Vagina (tissue), 2 donors: ENCODE measurements around the gene CSTB. TPM values are rescaled to one million over a fixed set of nuclear protein-coding genes. Genes with fewer than 3 reads are reported as not detected.

Source experiments
- DNase-seq, 2 donors: peaks; one replicate each; pipeline ENCODE4 v3.0.0-alpha.2; 2017; ENCODE audit errors: extremely low spot score in 2 of 2
- H3K27ac ChIP-seq: fragments of 200-600 bp; sonication (generic); one replicate; pipeline ENCODE4 v1.5.1; 2019
- H3K27me3 ChIP-seq: fragments of 200-600 bp; sonication (generic); one replicate; pipeline ENCODE4 v1.5.1; 2019
- H3K36me3 ChIP-seq, 2 donors: fragments of 200-600 bp; sonication (generic); one replicate each; pipeline ENCODE4 v1.5.1; 2017 to 2019
- H3K4me1 ChIP-seq: fragments of 200-600 bp; sonication (generic); one replicate; pipeline ENCODE4 v1.5.1; 2019
- H3K4me3 ChIP-seq, 2 donors: fragments of 200-600 bp; sonication (generic); 1 replicate in 1 of 2; 2 replicates in 1 of 2; pipeline ENCODE4 v1.5.1; 2016 to 2019
- H3K9me3 ChIP-seq: fragments of 200-600 bp; sonication (generic); one replicate; pipeline ENCODE4 v1.5.1; 2019
- POLR2A ChIP-seq, 2 donors: fragments of 450-650 bp; IDR thresholded peaks; one replicate each; pipeline ENCODE4 v1.6.1; 2017; ENCODE audit warnings: antibody characterized with exemption in 2 of 2, mild to moderate bottlenecking in 2 of 2, moderate library complexity in 2 of 2
- POLR2AphosphoS5 ChIP-seq, 2 donors: sonication (generic); formaldehyde crosslinking; IDR thresholded peaks; one replicate each; pipeline ENCODE4 v1.9.0; 2017; ENCODE audit warnings: antibody characterized with exemption in 2 of 2, mild to moderate bottlenecking in 2 of 2, low read depth in 1 of 2; ENCODE audit not compliant: insufficient read depth in 1 of 2
- intact Hi-C: fragments of 100-400 bp; cut with DNase I; formaldehyde crosslinking; loops from one replicate; pipeline ENCODE4 v1.15.1; 2023
- total RNA-seq: library from RNA; depleted of rRNA; stranded (reverse); fragments of >200 nt; gene quantifications from one replicate; pipeline ENCODE4 v1.2.3, GENCODE V29; 2016
- TF ChIP-seq, protein P1 (sequence below), 3 experiments: fragments of 450-650 bp in 2 of 3; fragments of 200-600 bp in 1 of 3; sonication (generic) in 1 of 3; IDR thresholded peaks; one replicate each; pipeline ENCODE4 v1.5.1; 2017 to 2019; ENCODE audit warnings: antibody characterized with exemption in 3 of 3, mild to moderate bottlenecking in 2 of 3, moderate library complexity in 2 of 3

CSTB gene
- total RNA-seq, 1 donor from 2014 or later = 173 TPM

- Histone ChIP-seq H3K4me1 (no peaks in the 10 kb centered on the region), H3K9me3 (no peaks in the 10 kb centered on the region), H3K4me3 (no peak overlapping the region), H3K27ac (no peak overlapping the region), H3K27me3 (no peaks in the 10 kb centered on the region), H3K36me3 (peaks cover 0 to 89% of the 10 kb centered on the region in 2 donors)
- DNase-seq = no peak
- TF ChIP-seq POLR2AphosphoS5 (IDR thresholded peaks at IDR 0.05; ENCODE audit: insufficient read depth in 1 of 2, low read depth in 1 of 2) = no peak
- no peak for TF ChIP-seq POLR2A (IDR thresholded peaks at IDR 0.05)
- TF ChIP-seq, protein P1, sequence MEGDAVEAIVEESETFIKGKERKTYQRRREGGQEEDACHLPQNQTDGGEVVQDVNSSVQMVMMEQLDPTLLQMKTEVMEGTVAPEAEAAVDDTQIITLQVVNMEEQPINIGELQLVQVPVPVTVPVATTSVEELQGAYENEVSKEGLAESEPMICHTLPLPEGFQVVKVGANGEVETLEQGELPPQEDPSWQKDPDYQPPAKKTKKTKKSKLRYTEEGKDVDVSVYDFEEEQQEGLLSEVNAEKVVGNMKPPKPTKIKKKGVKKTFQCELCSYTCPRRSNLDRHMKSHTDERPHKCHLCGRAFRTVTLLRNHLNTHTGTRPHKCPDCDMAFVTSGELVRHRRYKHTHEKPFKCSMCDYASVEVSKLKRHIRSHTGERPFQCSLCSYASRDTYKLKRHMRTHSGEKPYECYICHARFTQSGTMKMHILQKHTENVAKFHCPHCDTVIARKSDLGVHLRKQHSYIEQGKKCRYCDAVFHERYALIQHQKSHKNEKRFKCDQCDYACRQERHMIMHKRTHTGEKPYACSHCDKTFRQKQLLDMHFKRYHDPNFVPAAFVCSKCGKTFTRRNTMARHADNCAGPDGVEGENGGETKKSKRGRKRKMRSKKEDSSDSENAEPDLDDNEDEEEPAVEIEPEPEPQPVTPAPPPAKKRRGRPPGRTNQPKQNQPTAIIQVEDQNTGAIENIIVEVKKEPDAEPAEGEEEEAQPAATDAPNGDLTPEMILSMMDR (IDR thresholded peaks at IDR 0.05) = no peak
- intact Hi-C loops = no loop called here
Observed at GRCh38 chr21:43797925-43798715, 22.0 kb upstream of the CSTB start.

GRCh38 chr21:43797415-43797814 is 21.3 kb upstream of the CSTB start:
- Histone ChIP-seq H3K27ac (no peak overlapping the region), H3K9me3 (no peaks in the 10 kb centered on the region), H3K4me1 (no peaks in the 10 kb centered on the region), H3K27me3 (no peaks in the 10 kb centered on the region), H3K4me3 (no peak overlapping the region), H3K36me3 (peaks cover 0 to 89% of the 10 kb centered on the region in 2 donors)
- no peak for DNase-seq
- TF ChIP-seq POLR2A (IDR thresholded peaks at IDR 0.05) (no peak), POLR2AphosphoS5 (IDR thresholded peaks at IDR 0.05; ENCODE audit: insufficient read depth in 1 of 2, low read depth in 1 of 2) (no peak)
- TF ChIP-seq, protein P1 (IDR thresholded peaks at IDR 0.05) = no peak
- intact Hi-C loops = no loop called here

- Histone ChIP-seq H3K27ac (no peak overlapping the region), H3K9me3 (no peaks in the 10 kb centered on the region), H3K27me3 (no peaks in the 10 kb centered on the region), H3K4me1 (peaks cover 14% of the 10 kb centered on the region), H3K36me3 (peaks cover 0 to 73% of the 10 kb centered on the region in 2 donors), H3K4me3 (no peak overlapping the region)
- intact Hi-C loops = no loop called here
- TF ChIP-seq POLR2AphosphoS5 (IDR thresholded peaks at IDR 0.05; ENCODE audit: insufficient read depth in 1 of 2, low read depth in 1 of 2) = no peak
- TF ChIP-seq, protein P1 (IDR thresholded peaks at IDR 0.05) = no peak
- TF ChIP-seq POLR2A (IDR thresholded peaks at IDR 0.05) = no peak
- no peak for DNase-seq
Observed at GRCh38 chr21:43794857-43795256, 18.7 kb upstream of the CSTB start.

DNA sequence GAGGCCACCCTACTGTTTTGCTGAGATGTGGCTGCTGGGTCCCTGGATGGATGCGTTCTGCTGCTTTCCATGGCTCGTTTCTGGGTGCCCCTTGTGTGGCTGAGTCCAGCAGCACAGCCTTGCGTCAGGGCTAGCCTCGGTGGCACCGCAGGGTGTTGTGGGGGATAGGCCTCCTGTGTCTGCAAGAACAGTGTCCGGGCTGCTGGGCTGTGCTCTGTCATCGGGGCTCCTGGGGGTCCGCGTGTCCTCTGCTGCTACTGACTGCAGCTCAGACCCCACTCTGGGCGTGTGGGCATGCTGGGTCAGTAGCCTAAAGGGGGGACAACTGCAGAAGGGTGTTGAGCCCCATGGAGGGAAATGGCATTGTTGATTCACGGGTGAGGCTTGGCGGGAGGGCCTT is 18.2 kb upstream of the CSTB start:
- H3K27me3 ChIP-seq = no peaks in the 10 kb centered on the region
- H3K36me3 ChIP-seq = peaks cover 0 to 69% of the 10 kb centered on the region in 2 donors
- DNase-seq = no peak
- peaks cover 17% of the 10 kb centered on the region for H3K4me1 ChIP-seq
- no peak overlapping the region for H3K27ac ChIP-seq
- TF ChIP-seq POLR2A (IDR thresholded peaks at IDR 0.05) = no peak
- TF ChIP-seq, protein P1 (IDR thresholded peaks at IDR 0.05) = no peak
- no peak overlapping the region for H3K4me3 ChIP-seq
- intact Hi-C loops = no loop called here
- no peaks in the 10 kb centered on the region for H3K9me3 ChIP-seq

DNA sequence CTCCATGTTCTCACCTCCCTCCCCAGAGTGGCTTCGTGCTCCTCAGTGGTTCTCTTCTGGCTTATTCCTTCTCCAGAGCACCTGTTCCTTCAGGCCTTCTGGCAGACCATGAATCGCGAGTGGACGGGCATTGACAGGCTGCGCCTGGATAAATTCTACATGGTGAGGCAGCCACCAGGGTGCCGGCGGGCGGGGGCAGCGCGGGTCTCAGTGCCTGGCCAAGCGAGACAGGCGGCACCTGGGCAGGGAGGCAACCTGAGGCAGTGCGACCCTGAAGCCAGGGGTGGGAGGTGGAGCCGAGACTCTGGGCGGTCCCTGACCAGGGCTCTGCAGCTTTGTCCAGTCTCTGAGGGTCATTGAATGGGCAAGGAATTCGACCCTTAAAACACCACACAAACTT is 17.1 kb upstream of the CSTB start:
- intact Hi-C loops = no loop called here
- Histone ChIP-seq H3K27me3 (no peaks in the 10 kb centered on the region), H3K36me3 (peaks cover 0 to 59% of the 10 kb centered on the region in 2 donors), H3K4me3 (no peak overlapping the region), H3K9me3 (no peaks in the 10 kb centered on the region), H3K27ac (no peak overlapping the region), H3K4me1 (peaks cover 22% of the 10 kb centered on the region)
- no peak for DNase-seq
- TF ChIP-seq, protein P1 (IDR thresholded peaks at IDR 0.05) = no peak
- TF ChIP-seq POLR2A (IDR thresholded peaks at IDR 0.05) (no peak), POLR2AphosphoS5 (IDR thresholded peaks at IDR 0.05; ENCODE audit: insufficient read depth in 1 of 2, low read depth in 1 of 2) (no peak)
